BE2C (cell line): ENCODE measurements around the gene C1orf174.

Experiments
- DNase-seq: peaks from one replicate; pipeline ENCODE4 v3.0.0-alpha.2; 2020
- H3K27me3 ChIP-seq: fragments of 250-450 bp; sonication (Bioruptor Pico); 2 replicates; pipeline ENCODE4 v1.5.1; 2020; ENCODE audit warnings: mild to moderate bottlenecking
- H3K36me3 ChIP-seq: fragments of 250-450 bp; sonication (Bioruptor Pico); 2 replicates; pipeline ENCODE4 v1.5.1; 2020; ENCODE audit warnings: mild to moderate bottlenecking
- H3K4me1 ChIP-seq: fragments of 250-450 bp; sonication (Bioruptor Pico); 2 replicates; pipeline ENCODE4 v1.5.1; 2020
- H3K4me3 ChIP-seq: 2 replicates; pipeline ENCODE4 v1.5.1; 2011; ENCODE audit warnings: low read depth, low read length
- H3K9me3 ChIP-seq: fragments of 250-450 bp; sonication (Bioruptor Pico); 2 replicates; pipeline ENCODE4 v1.5.1; 2020
- TF ChIP-seq, protein P1 (sequence below): IDR thresholded peaks from 2 replicates; pipeline ENCODE4 v1.5.1; 2012; ENCODE audit warnings: mild to moderate bottlenecking, low read depth, low read length

The C1orf174 gene

DNA sequence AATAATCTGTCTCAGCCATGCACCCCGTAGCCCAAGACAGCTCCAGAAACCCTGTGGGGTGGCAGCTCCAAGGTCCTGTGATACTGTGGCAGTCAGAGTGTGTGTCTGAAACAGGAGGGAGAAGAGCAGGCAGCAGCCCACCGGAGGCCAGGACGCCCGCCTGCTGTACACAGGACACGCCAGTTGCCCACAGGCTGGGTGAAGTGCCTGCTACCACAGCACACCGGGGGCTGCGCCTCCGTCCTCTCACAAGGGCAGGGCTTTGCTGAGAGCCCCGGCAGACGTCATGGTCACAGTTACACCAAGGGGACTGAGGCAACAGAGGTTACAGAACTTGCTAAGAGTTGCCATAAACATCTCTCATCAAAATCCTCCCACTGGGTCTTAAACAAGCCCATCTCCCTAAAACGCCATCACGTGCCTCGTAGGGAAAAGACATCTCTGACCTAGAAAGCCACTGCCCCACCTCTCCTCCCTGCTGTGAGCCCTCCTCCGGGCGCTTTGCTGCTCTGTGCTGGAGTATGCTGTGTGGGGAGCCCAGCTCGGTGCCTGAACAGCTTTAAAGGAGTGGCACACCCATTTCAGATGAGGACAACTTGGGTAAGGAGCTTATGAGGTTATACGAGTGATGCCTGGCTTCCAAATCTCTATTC lies 5.3 kb downstream of the C1orf174 start:
- Histone ChIP-seq H3K4me1 (no peaks in the 10 kb centered on the region), H3K36me3 (no peaks in the 10 kb centered on the region; the same call in none of the 2 replicates), H3K9me3 (no peaks in the 10 kb centered on the region)

DNA sequence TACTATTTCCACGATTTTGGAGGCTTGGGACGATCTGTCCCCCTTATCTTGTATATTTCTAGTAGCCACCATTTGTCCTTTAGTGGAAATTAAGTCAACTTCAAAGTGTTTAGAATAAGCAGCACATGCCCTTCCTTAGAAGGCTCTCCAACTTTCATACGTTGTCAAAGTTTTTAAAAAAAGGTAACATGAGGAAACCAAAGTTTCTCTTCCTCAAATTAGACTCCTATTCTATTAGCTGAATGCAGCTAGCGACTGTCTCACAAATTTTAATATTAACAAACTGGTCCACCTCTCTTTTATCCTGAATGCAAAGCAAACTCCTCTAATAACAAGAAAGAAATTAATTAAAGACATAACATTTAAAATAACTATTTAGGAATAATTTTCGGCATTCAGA lies 6.9 kb downstream of the C1orf174 start:
- no peaks in the 10 kb centered on the region for H3K4me1 ChIP-seq
- H3K9me3 ChIP-seq: no peaks in the 10 kb centered on the region
- TF ChIP-seq, protein P1, sequence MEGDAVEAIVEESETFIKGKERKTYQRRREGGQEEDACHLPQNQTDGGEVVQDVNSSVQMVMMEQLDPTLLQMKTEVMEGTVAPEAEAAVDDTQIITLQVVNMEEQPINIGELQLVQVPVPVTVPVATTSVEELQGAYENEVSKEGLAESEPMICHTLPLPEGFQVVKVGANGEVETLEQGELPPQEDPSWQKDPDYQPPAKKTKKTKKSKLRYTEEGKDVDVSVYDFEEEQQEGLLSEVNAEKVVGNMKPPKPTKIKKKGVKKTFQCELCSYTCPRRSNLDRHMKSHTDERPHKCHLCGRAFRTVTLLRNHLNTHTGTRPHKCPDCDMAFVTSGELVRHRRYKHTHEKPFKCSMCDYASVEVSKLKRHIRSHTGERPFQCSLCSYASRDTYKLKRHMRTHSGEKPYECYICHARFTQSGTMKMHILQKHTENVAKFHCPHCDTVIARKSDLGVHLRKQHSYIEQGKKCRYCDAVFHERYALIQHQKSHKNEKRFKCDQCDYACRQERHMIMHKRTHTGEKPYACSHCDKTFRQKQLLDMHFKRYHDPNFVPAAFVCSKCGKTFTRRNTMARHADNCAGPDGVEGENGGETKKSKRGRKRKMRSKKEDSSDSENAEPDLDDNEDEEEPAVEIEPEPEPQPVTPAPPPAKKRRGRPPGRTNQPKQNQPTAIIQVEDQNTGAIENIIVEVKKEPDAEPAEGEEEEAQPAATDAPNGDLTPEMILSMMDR: no peak
- no peak overlapping the region for H3K4me3 ChIP-seq
- H3K27me3 ChIP-seq: no peaks in the 10 kb centered on the region
- no peak for DNase-seq
- no peaks in the 10 kb centered on the region; the same call in none of the 2 replicates for H3K36me3 ChIP-seq

More for the DNA sequence above, 5.3 kb downstream of the C1orf174 start:
- no peak for DNase-seq
- no peaks in the 10 kb centered on the region for H3K27me3 ChIP-seq
- TF ChIP-seq, protein P1: no peak
- H3K4me3 ChIP-seq: no peak overlapping the region

DNA sequence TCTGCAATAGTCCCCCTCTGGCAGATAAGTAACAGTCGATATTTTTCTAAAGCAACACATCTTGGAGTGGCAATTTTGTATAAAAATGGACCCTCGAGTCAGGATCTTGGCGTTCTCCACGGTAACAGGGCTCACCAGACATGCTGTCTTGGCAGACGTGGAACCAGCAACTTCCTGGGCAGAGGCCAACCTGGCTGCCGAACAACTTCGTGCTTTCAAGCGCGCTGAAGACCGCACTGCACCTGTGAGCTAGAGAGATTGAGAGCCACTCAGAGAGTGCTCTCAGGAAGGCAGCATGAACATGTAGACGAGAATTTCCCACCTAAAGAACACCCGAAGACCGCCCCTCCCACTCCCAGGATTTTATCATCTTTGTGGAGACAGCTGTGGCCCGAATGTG lies 7.3 kb downstream of the C1orf174 start:
- Histone ChIP-seq H3K27me3 (no peaks in the 10 kb centered on the region), H3K36me3 (no peaks in the 10 kb centered on the region; the same call in none of the 2 replicates), H3K4me1 (no peaks in the 10 kb centered on the region), H3K9me3 (no peaks in the 10 kb centered on the region), H3K4me3 (no peak overlapping the region)
- no peak for DNase-seq
- TF ChIP-seq, protein P1: no peak

DNA sequence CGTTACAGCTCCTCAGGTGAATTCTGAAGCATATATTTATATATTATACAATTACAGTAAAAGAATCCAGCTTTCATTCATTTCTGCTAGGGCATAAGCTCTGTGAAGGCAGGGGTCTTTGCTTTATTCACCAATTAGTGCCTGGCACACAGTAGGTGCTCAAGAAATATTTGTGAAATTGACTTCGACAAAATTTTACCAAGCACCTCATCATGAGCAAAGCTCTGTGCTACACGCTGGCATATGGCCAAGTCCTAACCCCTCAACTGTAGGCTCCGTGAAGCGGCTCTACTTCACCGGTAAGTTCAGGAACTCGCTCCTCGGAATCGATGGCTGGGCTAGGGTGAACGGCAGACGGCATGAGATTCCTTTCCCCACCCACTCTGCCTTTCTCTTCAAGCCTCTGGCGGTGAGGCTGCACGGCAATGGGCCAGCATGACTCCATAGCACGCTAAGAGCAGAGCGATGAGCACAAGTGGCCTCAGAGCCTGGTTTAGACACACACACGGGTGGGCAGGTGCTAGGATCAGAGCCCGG lies 8.7 kb downstream of the C1orf174 start:
- no peaks in the 10 kb centered on the region for H3K27me3 ChIP-seq
- no peak overlapping the region for H3K4me3 ChIP-seq
- H3K9me3 ChIP-seq: no peaks in the 10 kb centered on the region
- H3K36me3 ChIP-seq: no peaks in the 10 kb centered on the region; the same call in none of the 2 replicates
- TF ChIP-seq, protein P1: no peak
- DNase-seq: no peak
- H3K4me1 ChIP-seq: no peaks in the 10 kb centered on the region

DNA sequence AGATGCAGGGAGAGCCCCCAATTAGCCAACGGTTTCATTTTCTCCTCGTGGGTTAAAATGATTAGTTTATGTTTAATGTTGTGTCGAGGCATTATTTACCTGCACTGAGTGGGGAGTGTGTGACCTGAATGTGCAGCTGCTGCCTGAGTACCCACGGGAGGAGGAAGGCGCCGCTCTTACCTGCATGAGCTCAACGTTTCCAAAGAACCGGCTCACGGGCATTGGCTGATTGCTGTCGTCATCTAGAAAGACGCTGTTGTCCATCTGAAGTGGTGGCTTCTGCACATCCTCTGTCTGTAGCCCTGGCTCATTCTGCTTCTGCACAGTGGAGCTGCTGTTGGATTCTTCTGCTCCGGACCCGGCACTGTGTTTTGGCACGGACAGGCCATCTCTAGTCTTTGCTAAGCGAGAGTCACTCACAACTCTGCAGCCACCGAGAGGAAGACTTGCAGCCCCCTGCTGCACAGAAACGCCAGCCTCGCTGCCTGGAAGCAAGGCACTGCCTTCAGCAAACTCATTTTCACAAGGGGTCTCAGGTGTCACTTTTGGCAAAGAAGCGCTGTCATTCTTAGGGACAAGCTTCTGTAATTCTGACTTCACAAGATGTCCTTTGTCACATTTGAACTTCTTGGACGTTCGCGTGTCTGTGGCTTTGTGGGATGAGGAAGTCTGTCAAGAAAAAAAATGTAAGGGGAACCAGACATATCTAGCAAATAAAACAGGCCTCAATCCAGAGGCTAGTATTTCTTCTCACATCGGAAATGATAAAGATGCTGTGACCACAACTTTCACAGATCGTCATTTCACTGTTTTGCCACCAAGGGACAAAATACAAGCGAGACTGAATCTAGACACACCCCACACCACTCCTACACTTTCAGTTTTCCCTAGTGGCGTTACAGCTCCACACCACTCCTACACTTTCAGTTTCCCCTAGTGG lies 9.4 kb downstream of the C1orf174 start:
- H3K4me3 ChIP-seq: no peak overlapping the region
- DNase-seq: no peak
- no peaks in the 10 kb centered on the region for H3K27me3 ChIP-seq
- TF ChIP-seq, protein P1: no peak
- no peaks in the 10 kb centered on the region for H3K4me1 ChIP-seq
- H3K36me3 ChIP-seq: no peaks in the 10 kb centered on the region; the same call in none of the 2 replicates
- no peaks in the 10 kb centered on the region for H3K9me3 ChIP-seq
